Calu3 (cell line): ENCODE results near the gene TSPAN15. TPM values are rescaled to one million over a fixed set of nuclear protein-coding genes. Genes with fewer than 3 reads are reported as not detected.

Experiments
- BruUV-seq: library from RNA; stranded (reverse); fragments of 400-500 nt; replicated peaks from 2 replicates; lab custom pipeline; 2021; lab: Mats Ljungman, UMichigan
- CTCF ChIA-PET: fragments of 300-600 bp; sonication (Branson Sonifier 250); formaldehyde crosslinking; loops from one replicate; lab custom pipeline; 2022; ENCODE audit warnings: antibody characterized with exemption; lab: Charles Lee
- DNase-seq: peaks from one replicate; pipeline ENCODE4 v3.0.0; 2022
- H3K27ac Mint-ChIP-seq: one replicate; pipeline ENCODE4 v1.8.0; 2022; ENCODE audit warnings: mixed read lengths; ENCODE audit not compliant: unreplicated experiment
- H3K27me3 Mint-ChIP-seq: one replicate; pipeline ENCODE4 v1.8.0; 2022; ENCODE audit warnings: mixed read lengths; ENCODE audit not compliant: unreplicated experiment
- H3K36me3 Mint-ChIP-seq: one replicate; pipeline ENCODE4 v1.8.0; 2022; ENCODE audit warnings: mild to moderate bottlenecking, moderate library complexity, mixed read lengths; ENCODE audit not compliant: insufficient read depth, unreplicated experiment
- H3K4me1 Mint-ChIP-seq: one replicate; pipeline ENCODE4 v1.8.0; 2022; ENCODE audit warnings: mild to moderate bottlenecking, low read depth, mixed read lengths; ENCODE audit not compliant: unreplicated experiment
- H3K4me3 Mint-ChIP-seq: one replicate; pipeline ENCODE4 v1.8.0; 2022; ENCODE audit warnings: mild to moderate bottlenecking, low read depth, moderate library complexity, mixed read lengths; ENCODE audit not compliant: unreplicated experiment
- H3K9me3 Mint-ChIP-seq: one replicate; pipeline ENCODE4 v1.8.0; 2022; ENCODE audit warnings: low read depth, mixed read lengths; ENCODE audit not compliant: unreplicated experiment
- intact Hi-C: fragments of 100-400 bp; cut with micrococcal nuclease; formaldehyde crosslinking; loops from one replicate; pipeline ENCODE4 v1.10.0; 2022; ENCODE audit not compliant: unreplicated experiment
- total RNA-seq: library from RNA; stranded (reverse); gene quantifications from 2 replicates; pipeline ENCODE4 v1.2.3, GENCODE V29; 2022
- TF ChIP-seq, protein P1 (sequence below): fragments of 200-600 bp; IDR thresholded peaks from one replicate; pipeline ENCODE4 v1.8.0; 2022; ENCODE audit warnings: antibody characterized with exemption; ENCODE audit not compliant: unreplicated experiment

Gene TSPAN15
- total RNA-seq, 1 experiment from 2014 or later: 137 TPM

DNA sequence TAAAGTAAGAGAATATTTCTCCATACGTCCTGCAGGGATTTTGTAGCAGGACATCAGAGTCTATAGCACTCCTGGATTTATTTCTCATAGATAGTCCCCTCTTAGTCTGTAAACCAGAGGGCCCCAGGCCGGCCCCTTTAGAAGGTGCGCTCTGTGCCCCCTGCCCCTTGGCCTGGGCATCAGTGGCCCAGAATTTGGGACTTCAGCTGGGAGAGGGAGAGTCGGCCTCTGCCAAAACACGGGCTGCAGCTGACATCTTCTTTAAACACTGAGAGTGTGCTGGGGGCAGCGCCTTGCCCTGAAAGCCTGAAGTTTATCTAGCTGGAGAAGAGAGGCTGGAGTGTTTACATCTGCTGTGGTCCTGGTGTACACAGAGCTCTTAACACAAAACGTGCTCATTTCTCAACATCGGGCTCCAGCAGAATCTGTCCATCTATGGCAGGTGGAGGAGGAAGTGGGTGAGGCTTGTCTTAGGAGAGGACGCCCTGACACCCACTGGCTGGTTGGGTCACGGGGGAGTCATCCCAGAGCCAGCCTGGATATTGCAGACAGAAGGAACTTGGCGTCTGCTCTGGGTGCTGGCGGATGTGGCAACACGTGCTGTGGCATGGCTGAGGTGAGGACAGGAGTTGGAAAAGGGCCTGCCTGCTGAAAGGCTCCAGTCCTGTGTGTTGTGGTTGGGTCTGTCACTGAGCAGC, 29.5 kb upstream of the TSPAN15 start:
- H3K27ac Mint-ChIP-seq: peak overlapping the region; percentile 16
- intact Hi-C loops: no loop called here
- DNase-seq: no peak
- TF ChIP-seq, protein P1, sequence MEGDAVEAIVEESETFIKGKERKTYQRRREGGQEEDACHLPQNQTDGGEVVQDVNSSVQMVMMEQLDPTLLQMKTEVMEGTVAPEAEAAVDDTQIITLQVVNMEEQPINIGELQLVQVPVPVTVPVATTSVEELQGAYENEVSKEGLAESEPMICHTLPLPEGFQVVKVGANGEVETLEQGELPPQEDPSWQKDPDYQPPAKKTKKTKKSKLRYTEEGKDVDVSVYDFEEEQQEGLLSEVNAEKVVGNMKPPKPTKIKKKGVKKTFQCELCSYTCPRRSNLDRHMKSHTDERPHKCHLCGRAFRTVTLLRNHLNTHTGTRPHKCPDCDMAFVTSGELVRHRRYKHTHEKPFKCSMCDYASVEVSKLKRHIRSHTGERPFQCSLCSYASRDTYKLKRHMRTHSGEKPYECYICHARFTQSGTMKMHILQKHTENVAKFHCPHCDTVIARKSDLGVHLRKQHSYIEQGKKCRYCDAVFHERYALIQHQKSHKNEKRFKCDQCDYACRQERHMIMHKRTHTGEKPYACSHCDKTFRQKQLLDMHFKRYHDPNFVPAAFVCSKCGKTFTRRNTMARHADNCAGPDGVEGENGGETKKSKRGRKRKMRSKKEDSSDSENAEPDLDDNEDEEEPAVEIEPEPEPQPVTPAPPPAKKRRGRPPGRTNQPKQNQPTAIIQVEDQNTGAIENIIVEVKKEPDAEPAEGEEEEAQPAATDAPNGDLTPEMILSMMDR: no peak
- H3K4me3 Mint-ChIP-seq: no peak overlapping the region
- CTCF ChIA-PET: interaction anchor here (0.6 kb wide), 1 partner anchor 293 kb away, joined by 3 read pairs; no protein-coding TSS in a partner anchor
- peaks cover 9% of the 10 kb centered on the region for H3K36me3 Mint-ChIP-seq
- peaks cover 51% of the 10 kb centered on the region for H3K4me1 Mint-ChIP-seq
- no TSS peak for BruUV-seq
- no peaks in the 10 kb centered on the region for H3K27me3 Mint-ChIP-seq
- no peaks in the 10 kb centered on the region for H3K9me3 Mint-ChIP-seq

DNA sequence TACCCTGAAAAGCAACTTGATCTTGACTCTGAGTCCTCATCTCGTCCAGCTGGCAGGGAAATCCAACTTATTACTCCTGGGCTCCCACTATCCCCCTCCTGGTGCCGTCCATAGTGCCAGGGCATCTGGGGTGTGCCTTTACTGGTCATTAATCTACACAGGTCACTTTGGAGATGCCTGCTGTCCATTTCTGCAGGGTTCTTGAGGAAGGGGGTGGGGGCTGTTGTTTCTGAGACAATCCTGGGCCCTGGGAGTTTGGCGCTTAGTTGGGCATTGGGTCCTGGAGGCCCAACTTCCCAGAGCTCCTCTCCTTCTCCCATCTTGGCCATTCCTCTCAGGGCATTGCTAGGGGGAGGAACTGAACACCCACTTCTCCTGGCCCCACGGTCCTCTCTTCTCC, 28.6 kb upstream of the TSPAN15 start:
- H3K9me3 Mint-ChIP-seq: no peaks in the 10 kb centered on the region
- H3K4me3 Mint-ChIP-seq: no peak overlapping the region
- intact Hi-C loops: no loop called here
- TF ChIP-seq, protein P1: no peak
- peaks cover 9% of the 10 kb centered on the region for H3K36me3 Mint-ChIP-seq
- no peaks in the 10 kb centered on the region for H3K27me3 Mint-ChIP-seq
- H3K27ac Mint-ChIP-seq: no peak overlapping the region
- CTCF ChIA-PET: interaction anchor here (3.6 kb wide), 1 partner anchor 15 kb away, joined by 42 read pairs; no protein-coding TSS in a partner anchor
- H3K4me1 Mint-ChIP-seq: peaks cover 56% of the 10 kb centered on the region
- no TSS peak for BruUV-seq
- no peak for DNase-seq

DNA sequence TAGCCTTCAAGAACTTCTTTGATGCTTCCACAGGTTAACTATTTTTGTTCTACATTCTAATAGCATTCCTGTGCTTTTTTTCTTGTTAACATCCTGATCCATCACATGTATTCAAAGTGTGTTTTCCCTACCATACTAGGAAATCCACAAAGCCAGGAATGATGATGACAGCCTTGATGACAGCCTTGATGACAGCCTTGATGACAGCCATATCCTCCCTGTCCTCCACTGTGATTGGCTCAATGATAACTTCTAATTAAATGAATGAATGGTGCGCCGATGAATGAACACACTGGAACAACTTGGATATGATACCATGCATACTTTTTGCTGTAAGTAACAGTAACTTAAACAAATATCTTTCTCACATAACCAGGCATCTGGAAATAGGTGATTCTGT, 26.2 kb upstream of the TSPAN15 start:
- CTCF ChIA-PET: interaction anchor here (1.3 to 4.7 kb wide), 6 partner anchors 9 to 211 kb away, joined by 4 to 42 read pairs (median 10); no protein-coding TSS in a partner anchor
- Mint-ChIP-seq H3K27ac (peak overlapping the region; percentile 82), H3K27me3 (no peaks in the 10 kb centered on the region), H3K9me3 (no peaks in the 10 kb centered on the region), H3K4me1 (peaks cover 50% of the 10 kb centered on the region), H3K4me3 (no peak overlapping the region), H3K36me3 (peaks cover 9% of the 10 kb centered on the region)
- no TSS peak for BruUV-seq
- TF ChIP-seq, protein P1: no peak
- no peak for DNase-seq
- intact Hi-C loops: loop anchor here (2.0 kb wide), 3 partner anchors 14 to 34 kb away; no protein-coding TSS in a partner anchor

DNA sequence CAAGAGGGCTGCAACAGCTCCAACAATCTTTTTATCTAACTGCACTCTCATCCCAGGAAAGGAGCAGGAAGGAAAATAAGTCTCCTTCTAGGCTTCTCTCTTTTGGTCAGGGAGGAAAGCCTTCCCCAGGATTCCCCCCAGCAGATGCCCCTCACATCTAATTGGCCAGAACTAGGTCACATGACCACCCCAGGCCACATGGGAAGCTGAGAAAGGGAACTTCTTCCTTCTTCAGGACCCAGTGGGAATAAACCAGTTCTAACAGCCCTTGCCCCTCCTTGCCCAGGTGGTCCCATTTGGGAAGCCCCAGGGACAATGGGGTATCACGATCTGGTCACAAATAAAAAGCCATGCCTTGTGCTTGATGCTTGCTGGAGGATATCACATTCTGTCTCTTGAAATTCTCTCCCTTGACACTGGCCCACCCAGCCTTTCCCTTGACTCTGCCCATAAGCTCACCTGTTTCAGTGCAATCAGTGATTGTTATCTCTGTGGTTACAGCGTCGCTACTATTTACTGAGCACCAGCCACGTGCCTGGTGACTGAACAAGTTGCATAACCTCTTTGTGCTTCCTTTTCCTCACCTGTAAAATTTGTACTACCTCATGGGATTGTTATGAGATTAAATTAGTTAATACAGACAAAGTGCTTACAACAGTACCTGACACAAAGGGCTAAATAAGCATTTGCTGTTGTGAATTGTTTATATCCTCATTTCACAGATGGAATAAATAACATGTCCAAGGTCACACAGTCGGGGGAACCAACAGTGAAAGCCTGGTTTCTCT, 25.6 kb upstream of the TSPAN15 start:
- no peaks in the 10 kb centered on the region for H3K9me3 Mint-ChIP-seq
- peak; percentile 75 for DNase-seq
- H3K4me3 Mint-ChIP-seq: no peak overlapping the region
- no peaks in the 10 kb centered on the region for H3K27me3 Mint-ChIP-seq
- H3K4me1 Mint-ChIP-seq: peaks cover 50% of the 10 kb centered on the region
- TF ChIP-seq, protein P1: no peak
- intact Hi-C loops: loop anchor here (1.0 to 2.0 kb wide), 5 partner anchors 13 to 212 kb away; no protein-coding TSS in a partner anchor
- H3K36me3 Mint-ChIP-seq: peaks cover 9% of the 10 kb centered on the region
- CTCF ChIA-PET: interaction anchor here (0.6 to 4.7 kb wide), 13 partner anchors 8 to 293 kb away, joined by 3 to 42 read pairs (median 5); partner anchors contain the start of gene TSPAN15
- BruUV-seq: no TSS peak
- H3K27ac Mint-ChIP-seq: peak overlapping the region; percentile 82
